CD14-positive monocyte (primary cell): ENCODE results near the gene PCP4L1. TPM values are rescaled to one million over a fixed set of nuclear protein-coding genes. Genes with fewer than 3 reads are reported as not detected.

Source experiments
- DNase-seq, 3 donors: peaks; one replicate each; pipeline ENCODE4 v3.0.0-alpha.2; 2011 to 2022
- H2AFZ ChIP-seq: 2 replicates; pipeline ENCODE4 v1.6.0; 2012; ENCODE audit warnings: mild to moderate bottlenecking, low read depth, low read length, inconsistent platforms; ENCODE audit not compliant: insufficient read depth, poor library complexity, severe bottlenecking
- H3K27ac ChIP-seq, 2 donors: 1 replicate in 1 of 2; 2 replicates in 1 of 2; pipeline ENCODE4 v1.5.1; 2012 to 2013; ENCODE audit warnings: low read length in 2 of 2, control low read depth in 1 of 2, inconsistent platforms in 1 of 2, low read depth in 1 of 2, mild to moderate bottlenecking in 1 of 2
- H3K27me3 ChIP-seq, 2 donors: one replicate each; pipeline versions ENCODE4 v1.6.0 to v1.6.1; 2011 to 2013; ENCODE audit warnings: low read length in 2 of 2; ENCODE audit not compliant: control insufficient read depth in 2 of 2, insufficient read depth in 2 of 2
- H3K36me3 ChIP-seq, 2 donors: replicated peaks in 1 of 2; 1 replicate in 1 of 2; 2 replicates in 1 of 2; pipeline versions ENCODE4 v1.5.1 to v1.6.1; 2012 to 2013; ENCODE audit warnings: low read length in 2 of 2, control low read depth in 1 of 2, inconsistent platforms in 1 of 2, mild to moderate bottlenecking in 1 of 2; ENCODE audit not compliant: insufficient read depth in 2 of 2, control insufficient read depth in 1 of 2
- H3K4me1 ChIP-seq, 2 donors: 1 replicate in 1 of 2; 2 replicates in 1 of 2; pipeline versions ENCODE4 v1.5.1 to v1.6.1; 2012 to 2013; ENCODE audit warnings: low read length in 2 of 2, control low read depth in 1 of 2, inconsistent platforms in 1 of 2, mild to moderate bottlenecking in 1 of 2, moderate library complexity in 1 of 2; ENCODE audit not compliant: insufficient read depth in 2 of 2, control insufficient read depth in 1 of 2
- H3K4me2 ChIP-seq: replicated peaks from 2 replicates; pipeline ENCODE3; 2012; ENCODE audit warnings: low read length, moderate library complexity, mild to moderate bottlenecking; ENCODE audit not compliant: poor library complexity, severe bottlenecking; ENCODE audit errors: extremely low read depth
- H3K4me3 ChIP-seq, 3 experiments: fragments of 200-600 bp in 1 of 3; sonication (generic) in 1 of 3; replicated peaks in 1 of 3; 1 replicate in 2 of 3; 2 replicates in 1 of 3; pipeline ENCODE4 v1.5.1; 2011 to 2013; ENCODE audit warnings: low read length in 3 of 3, mild to moderate bottlenecking in 3 of 3, control low read depth in 2 of 3, low read depth in 2 of 3, inconsistent platforms in 1 of 3, moderate library complexity in 1 of 3
- H3K79me2 ChIP-seq: 2 replicates; pipeline ENCODE4 v1.6.0; 2012; ENCODE audit warnings: mild to moderate bottlenecking, control low read depth, inconsistent platforms, low read length, moderate library complexity; ENCODE audit not compliant: insufficient read depth
- H3K9ac ChIP-seq: 2 replicates; pipeline ENCODE4 v1.6.0; 2017; ENCODE audit warnings: low read length, mild to moderate bottlenecking; ENCODE audit not compliant: insufficient read depth, poor library complexity, severe bottlenecking
- H3K9me3 ChIP-seq, 2 donors: replicated peaks in 1 of 2; 1 replicate in 1 of 2; 2 replicates in 1 of 2; pipeline versions ENCODE4 v1.5.1 to v1.6.1; 2012 to 2013; ENCODE audit warnings: low read length in 2 of 2, control low read depth in 1 of 2; ENCODE audit not compliant: control insufficient read depth in 1 of 2, insufficient read depth in 1 of 2
- H4K20me1 ChIP-seq: 2 replicates; pipeline ENCODE4 v1.6.0; 2012; ENCODE audit warnings: mild to moderate bottlenecking, low read length, control low read depth, moderate library complexity; ENCODE audit not compliant: insufficient read depth
- H3K27ac Mint-ChIP-seq, 7 donors: one replicate each; pipeline ENCODE4 v1.8.0; 2020; ENCODE audit warnings: mild to moderate bottlenecking in 7 of 7, mixed read lengths in 7 of 7, moderate library complexity in 6 of 7, inconsistent platforms in 2 of 7
- H3K27me3 Mint-ChIP-seq, 3 donors: one replicate each; pipeline ENCODE4 v1.8.0; 2021 to 2022; ENCODE audit warnings: low read depth in 3 of 3, mild to moderate bottlenecking in 3 of 3, mixed read lengths in 3 of 3, moderate library complexity in 3 of 3, inconsistent platforms in 1 of 3
- H3K36me3 Mint-ChIP-seq, 2 donors: one replicate each; pipeline ENCODE4 v1.8.0; 2020; ENCODE audit warnings: mixed read lengths in 2 of 2, inconsistent platforms in 1 of 2, mild to moderate bottlenecking in 1 of 2
- H3K4me1 Mint-ChIP-seq: one replicate; pipeline ENCODE4 v1.8.0; 2020; ENCODE audit warnings: mild to moderate bottlenecking, mixed read lengths
- H3K4me3 Mint-ChIP-seq, 2 donors: one replicate each; pipeline ENCODE4 v1.8.0; 2020; ENCODE audit warnings: mild to moderate bottlenecking in 2 of 2, mixed read lengths in 2 of 2, moderate library complexity in 1 of 2
- H3K9me3 Mint-ChIP-seq, 7 donors: one replicate each; pipeline ENCODE4 v1.8.0; 2020 to 2022; ENCODE audit warnings: mixed read lengths in 7 of 7, mild to moderate bottlenecking in 6 of 7, moderate library complexity in 6 of 7, inconsistent platforms in 2 of 7
- WGBS: methylation state at CpG from one replicate; pipeline ENCODE4 v1.1.5; 2013; ENCODE audit warnings: missing lambda C conversion rate; ENCODE audit not compliant: insufficient coverage; 5-methylcytosine and 5-hydroxymethylcytosine counted together
- intact Hi-C, 2 donors: fragments of 100-400 bp; cut with micrococcal nuclease; formaldehyde crosslinking; loops; one replicate each; pipeline versions ENCODE4 v1.15.0 to v1.15.1; 2023
- polyA plus RNA-seq, 3 donors: library from polyadenylated mRNA; depleted of rRNA in 1 of 3; unstranded in 2 of 3; stranded (reverse) in 1 of 3; fragments of 300-500 nt in 2 of 3; fragments of >200 nt in 1 of 3; fragmentation: Illumina TruSeq in 2 of 3; gene quantifications; 1 replicate in 2 of 3; 2 replicates in 1 of 3; pipeline ENCODE4 v1.2.3, GENCODE V29; 2012 to 2021
- TF ChIP-seq, protein P1 (sequence below): fragments of 200-600 bp; IDR thresholded peaks from one replicate; pipeline ENCODE4 v1.8.0; 2022; ENCODE audit warnings: antibody characterized with exemption, mild to moderate bottlenecking

Gene PCP4L1
- polyA plus RNA-seq, 3 donors, result not detected

GRCh38 chr1:161261261-161262235 is 3.0 kb downstream of the PCP4L1 start:
- peaks cover 12 to 14% of the 10 kb centered on the region in 2 donors for H3K36me3 Mint-ChIP-seq
- Histone ChIP-seq H3K36me3 (no peaks in the 10 kb centered on the region), H3K27me3 (peaks cover 39 to 54% of the 10 kb centered on the region in 2 donors), H3K4me1 (peaks cover 8 to 10% of the 10 kb centered on the region in 2 donors), H4K20me1 (no peaks in the 10 kb centered on the region), H3K4me2 (no peak overlapping the region), H3K9me3 (peaks cover 21 to 39% of the 10 kb centered on the region in 2 donors), H3K9ac (no peak overlapping the region), H3K79me2 (no peaks in the 10 kb centered on the region), H3K27ac (no peak overlapping the region), H2AFZ (no peak overlapping the region), H3K4me3 (no peak overlapping the region)
- intact Hi-C loops, result no loop called here
- no peak overlapping the region for H3K27ac Mint-ChIP-seq
- WGBS, result 79% methylated on average over 2 of the region's 12 CpGs
- H3K9me3 Mint-ChIP-seq, result peaks cover 18 to 26% (median 20%) of the 10 kb centered on the region in 7 donors
- peaks cover 52 to 58% (median 54%) of the 10 kb centered on the region in 3 donors for H3K27me3 Mint-ChIP-seq
- DNase-seq, result no peak
- H3K4me1 Mint-ChIP-seq, result peaks cover 16% of the 10 kb centered on the region
- H3K4me3 Mint-ChIP-seq, result no peak overlapping the region
- TF ChIP-seq, protein P1, sequence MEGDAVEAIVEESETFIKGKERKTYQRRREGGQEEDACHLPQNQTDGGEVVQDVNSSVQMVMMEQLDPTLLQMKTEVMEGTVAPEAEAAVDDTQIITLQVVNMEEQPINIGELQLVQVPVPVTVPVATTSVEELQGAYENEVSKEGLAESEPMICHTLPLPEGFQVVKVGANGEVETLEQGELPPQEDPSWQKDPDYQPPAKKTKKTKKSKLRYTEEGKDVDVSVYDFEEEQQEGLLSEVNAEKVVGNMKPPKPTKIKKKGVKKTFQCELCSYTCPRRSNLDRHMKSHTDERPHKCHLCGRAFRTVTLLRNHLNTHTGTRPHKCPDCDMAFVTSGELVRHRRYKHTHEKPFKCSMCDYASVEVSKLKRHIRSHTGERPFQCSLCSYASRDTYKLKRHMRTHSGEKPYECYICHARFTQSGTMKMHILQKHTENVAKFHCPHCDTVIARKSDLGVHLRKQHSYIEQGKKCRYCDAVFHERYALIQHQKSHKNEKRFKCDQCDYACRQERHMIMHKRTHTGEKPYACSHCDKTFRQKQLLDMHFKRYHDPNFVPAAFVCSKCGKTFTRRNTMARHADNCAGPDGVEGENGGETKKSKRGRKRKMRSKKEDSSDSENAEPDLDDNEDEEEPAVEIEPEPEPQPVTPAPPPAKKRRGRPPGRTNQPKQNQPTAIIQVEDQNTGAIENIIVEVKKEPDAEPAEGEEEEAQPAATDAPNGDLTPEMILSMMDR, result no peak

DNA sequence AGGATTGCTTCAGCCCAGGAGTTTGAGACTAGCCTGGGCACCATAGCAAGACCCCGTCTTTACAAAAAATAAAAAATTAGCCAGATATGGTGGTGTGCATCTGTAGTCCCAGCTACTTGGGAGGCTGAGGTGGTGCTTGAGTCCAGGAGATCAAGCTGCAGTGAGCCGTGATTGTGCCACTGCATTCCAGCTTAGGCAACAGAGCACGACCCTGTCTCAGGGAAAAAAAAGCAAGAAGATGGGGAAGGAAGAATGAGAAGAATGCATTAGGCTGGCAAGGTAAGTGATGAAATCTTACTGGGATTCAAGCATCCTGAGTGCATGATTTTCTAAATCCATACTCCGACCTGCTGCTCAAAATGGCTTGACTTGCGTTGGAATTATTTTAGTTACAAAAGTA is 6.8 kb downstream of the PCP4L1 start:
- no peak overlapping the region for H3K27ac ChIP-seq
- peaks cover 12 to 16% of the 10 kb centered on the region in 2 donors for H3K4me1 ChIP-seq
- H3K4me2 ChIP-seq, result no peak overlapping the region
- no peak overlapping the region for H3K9ac ChIP-seq
- H3K79me2 ChIP-seq, result no peaks in the 10 kb centered on the region
- Mint-ChIP-seq H3K9me3 (peaks cover 0 to 3% (median 0%) of the 10 kb centered on the region in 7 donors), H3K4me1 (peaks cover 12% of the 10 kb centered on the region), H3K27ac (no peak overlapping the region), H3K4me3 (no peak overlapping the region), H3K27me3 (peaks cover 18 to 25% (median 21%) of the 10 kb centered on the region in 3 donors), H3K36me3 (no peaks in the 10 kb centered on the region)
- H3K4me3 ChIP-seq, result no peak overlapping the region
- 89% methylated on average over 4 of the region's 5 CpGs for WGBS
- H3K36me3 ChIP-seq, result no peaks in the 10 kb centered on the region
- intact Hi-C loops, result no loop called here
- no peak overlapping the region for H2AFZ ChIP-seq
- no peaks in the 10 kb centered on the region for H4K20me1 ChIP-seq
- TF ChIP-seq, protein P1, result no peak
- H3K27me3 ChIP-seq, result peaks cover 12 to 17% of the 10 kb centered on the region in 2 donors
- DNase-seq, result no peak
- H3K9me3 ChIP-seq, result peaks cover 0 to 4% of the 10 kb centered on the region in 2 donors
